SK-N-SH (cell line): Measurements from ENCODE around the gene CST9L. TPM values are rescaled to one million over a fixed set of nuclear protein-coding genes. Genes with fewer than 3 reads are reported as not detected.

Experiments
- CTCF ChIA-PET: fragments of 300-600, 350-600 bp; formaldehyde crosslinking; extraction: SDS; loops from one replicate; lab custom pipeline; 2021; lab: Yijun Ruan, JAX
- POLR2A ChIA-PET: fragments of 350-600 bp; sonication (Branson Sonifier 250); formaldehyde crosslinking; extraction: SDS; loops from one replicate; lab custom pipeline; 2020; ENCODE audit warnings: antibody characterized with exemption, inconsistent platforms; lab: Yijun Ruan, JAX
- DNase-seq: peaks from one replicate; pipeline ENCODE4 v3.0.0; 2012
- H2AFZ ChIP-seq: fragments of 200-600 bp; sonication (generic); 2 replicates; pipeline ENCODE4 v1.8.1; 2016; ENCODE audit warnings: antibody characterized with exemption, mild to moderate bottlenecking, low read depth
- H3F3A ChIP-seq: fragments of 200-600 bp; sonication (generic); replicated peaks from 2 replicates; pipeline ENCODE3; 2016; ENCODE audit warnings: antibody characterized with exemption, mild to moderate bottlenecking; ENCODE audit not compliant: insufficient read depth
- H3K27ac ChIP-seq, 2 experiments: fragments of 200-500 bp in 1 of 2; fragments of 200-600 bp in 1 of 2; sonication (Bioruptor generic) in 1 of 2; sonication (generic), shearing (Covaris generic) in 1 of 2; 2 replicates each; pipeline versions ENCODE4 v1.5.1 to v1.6.1; 2014 to 2016; ENCODE audit warnings: low read depth in 2 of 2, inconsistent platforms in 1 of 2, low read length in 1 of 2, mild to moderate bottlenecking in 1 of 2, mixed read lengths in 1 of 2
- H3K27me3 ChIP-seq: fragments of 200-600 bp; sonication (generic), shearing (Covaris generic); 2 replicates; pipeline ENCODE4 v1.6.1; 2016; ENCODE audit warnings: mixed run types; ENCODE audit not compliant: insufficient read depth
- H3K36me3 ChIP-seq, 2 experiments: fragments of 200-500 bp in 1 of 2; fragments of 200-600 bp in 1 of 2; sonication (Bioruptor generic) in 1 of 2; sonication (generic) in 1 of 2; replicated peaks in 1 of 2; 2 replicates each; pipeline versions ENCODE3 to v1.5.1; 2014 to 2016; ENCODE audit warnings: low read length in 1 of 2, mild to moderate bottlenecking in 1 of 2; ENCODE audit not compliant: insufficient read depth in 2 of 2, control insufficient read depth in 1 of 2
- H3K4me1 ChIP-seq, 2 experiments: fragments of 200-500 bp in 1 of 2; fragments of 200-600 bp in 1 of 2; sonication (Bioruptor generic) in 1 of 2; sonication (generic), shearing (Covaris generic) in 1 of 2; 2 replicates each; pipeline versions ENCODE4 v1.5.1 to v1.6.1; 2014 to 2016; ENCODE audit warnings: low read depth in 1 of 2, low read length in 1 of 2, mixed run types in 1 of 2; ENCODE audit not compliant: insufficient read depth in 2 of 2, control insufficient read depth in 1 of 2
- H3K4me2 ChIP-seq: fragments of 200-600 bp; sonication (generic), shearing (Covaris generic); 2 replicates; pipeline ENCODE4 v1.6.1; 2017; ENCODE audit warnings: mixed run types
- H3K4me3 ChIP-seq, 2 experiments: fragments of 200-500 bp in 1 of 2; fragments of 200-600 bp in 1 of 2; sonication (Bioruptor generic) in 1 of 2; sonication (generic), shearing (Covaris generic) in 1 of 2; 2 replicates each; pipeline versions ENCODE4 v1.5.1 to v1.8.1; 2014 to 2016; ENCODE audit warnings: low read depth in 2 of 2, inconsistent platforms in 1 of 2, low read length in 1 of 2, mild to moderate bottlenecking in 1 of 2, mixed read lengths in 1 of 2, moderate library complexity in 1 of 2
- H3K79me2 ChIP-seq: fragments of 200-600 bp; sonication (generic); 2 replicates; pipeline ENCODE4 v1.8.1; 2017; ENCODE audit warnings: mild to moderate bottlenecking; ENCODE audit not compliant: insufficient read depth
- H3K9ac ChIP-seq: fragments of 200-600 bp; sonication (generic); 2 replicates; pipeline ENCODE4 v1.6.1; 2017; ENCODE audit warnings: mixed run types
- H3K9me2 ChIP-seq: fragments of 200-600 bp; sonication (generic); 2 replicates; pipeline ENCODE4 v1.6.1; 2017; ENCODE audit warnings: mixed run types
- H3K9me3 ChIP-seq: fragments of 200-600 bp; sonication (generic); 2 replicates; pipeline ENCODE4 v1.6.1; 2017; ENCODE audit warnings: mixed run types, mild to moderate bottlenecking, moderate library complexity
- H4K20me1 ChIP-seq: fragments of 200-600 bp; sonication (generic); 2 replicates; pipeline ENCODE4 v1.6.1; 2017; ENCODE audit warnings: mild to moderate bottlenecking, mixed run types; ENCODE audit not compliant: insufficient read depth
- EP300 ChIP-seq, 2 experiments: IDR thresholded peaks; 2 replicates each; pipeline versions ENCODE4 v1.4.0 to v1.6.1; 2012; ENCODE audit warnings: borderline replicate concordance in 1 of 2, low read depth in 1 of 2, low read length in 1 of 2
- FOXJ3 ChIP-seq: sonication (generic); formaldehyde crosslinking; IDR thresholded peaks from 2 replicates; pipeline ENCODE4 v1.5.1; 2020; ENCODE audit warnings: mild to moderate bottlenecking, missing genetic modification reagents
- FOXM1 ChIP-seq: IDR thresholded peaks from 2 replicates; pipeline ENCODE4 v1.4.0; 2012; ENCODE audit warnings: low read depth, mild to moderate bottlenecking
- IRF3 ChIP-seq: fragments of 150-350 bp; IDR thresholded peaks from 2 replicates; pipeline ENCODE4 v1.6.1; 2016; ENCODE audit warnings: mild to moderate bottlenecking, low read depth, low read length
- JUND ChIP-seq: IDR thresholded peaks from 2 replicates; pipeline ENCODE4 v1.4.0; 2012
- MEF2A ChIP-seq: IDR thresholded peaks from 2 replicates; pipeline ENCODE4 v1.4.0; 2012; ENCODE audit warnings: low read depth, borderline replicate concordance
- MXI1 ChIP-seq: IDR thresholded peaks from 2 replicates; pipeline ENCODE4 v1.6.1; 2012; ENCODE audit warnings: mild to moderate bottlenecking, low read depth, low read length, improper control_type of control experiment
- NFIC ChIP-seq: IDR thresholded peaks from 2 replicates; pipeline ENCODE4 v1.4.0; 2012; ENCODE audit warnings: borderline replicate concordance
- NRF1 ChIP-seq: IDR thresholded peaks from 2 replicates; pipeline ENCODE4 v1.6.1; 2012; ENCODE audit warnings: low read depth, mild to moderate bottlenecking, low read length
- PBX3 ChIP-seq: IDR thresholded peaks from 2 replicates; pipeline ENCODE4; 2012
- POLR2AphosphoS5 ChIP-seq: IDR thresholded peaks from 2 replicates; pipeline ENCODE4 v1.6.1; 2012; ENCODE audit warnings: low read depth, low read length
- RCOR1 ChIP-seq: fragments of 150-350 bp; IDR thresholded peaks from 2 replicates; pipeline ENCODE4 v1.6.1; 2017; ENCODE audit warnings: antibody characterized with exemption, low read length
- REST ChIP-seq: IDR thresholded peaks from 2 replicates; pipeline ENCODE4 v1.6.1; 2012; ENCODE audit warnings: mild to moderate bottlenecking, low read depth, low read length, moderate library complexity
- RFX5 ChIP-seq: IDR thresholded peaks from 2 replicates; pipeline ENCODE4 v1.6.1; 2012; ENCODE audit warnings: mild to moderate bottlenecking, improper control_type of control experiment, low read length
- RXRA ChIP-seq: IDR thresholded peaks from 2 replicates; pipeline ENCODE4 v1.4.0; 2012; ENCODE audit warnings: low read depth, mild to moderate bottlenecking, borderline replicate concordance
- TAF1 ChIP-seq: IDR thresholded peaks from 2 replicates; pipeline ENCODE4 v1.6.1; 2012; ENCODE audit warnings: low read depth, mild to moderate bottlenecking, low read length, moderate library complexity, borderline replicate concordance
- TEAD4 ChIP-seq: IDR thresholded peaks from 2 replicates; pipeline ENCODE4 v1.4.0; 2012; ENCODE audit warnings: mild to moderate bottlenecking, borderline replicate concordance; ENCODE audit not compliant: insufficient read depth
- USF1 ChIP-seq: IDR thresholded peaks from 2 replicates; pipeline ENCODE4 v1.4.0; 2012; ENCODE audit warnings: low read depth, borderline replicate concordance
- YY1 ChIP-seq: IDR thresholded peaks from 2 replicates; pipeline ENCODE4 v1.4.0; 2012; ENCODE audit warnings: low read depth, mild to moderate bottlenecking
- WGBS: methylation state at CpG from one replicate; pipeline ENCODE4 v1.1.6; 2017; ENCODE audit warnings: low lambda C conversion rate; 5-methylcytosine and 5-hydroxymethylcytosine counted together
- polyA plus RNA-seq, 3 experiments: library from polyadenylated mRNA; depleted of rRNA; stranded (reverse); fragments of >200 nt; gene quantifications; 2 replicates each; pipeline ENCODE4 v1.2.3, GENCODE V29; 2012

The CST9L gene
- polyA plus RNA-seq, 1 of the 3 experiments (the other 2 are of a cell fraction), result not detected

- H3K36me3 ChIP-seq, result no peaks in the 10 kb centered on the region
- no peaks in the 10 kb centered on the region for H4K20me1 ChIP-seq
- H3F3A ChIP-seq, result no peaks in the 10 kb centered on the region
- H3K27me3 ChIP-seq, result no peaks in the 10 kb centered on the region
- H3K4me1 ChIP-seq, result no peaks in the 10 kb centered on the region
- ChIA-PET CTCF (no interaction called here), POLR2A (no interaction called here)
- no peak for DNase-seq
- no peak overlapping the region for H2AFZ ChIP-seq
- no peak overlapping the region for H3K9ac ChIP-seq
- H3K79me2 ChIP-seq, result no peaks in the 10 kb centered on the region
- H3K9me2 ChIP-seq, result no peaks in the 10 kb centered on the region
- H3K27ac ChIP-seq, result no peak overlapping the region
- H3K4me3 ChIP-seq, result no peak overlapping the region
- no peaks in the 10 kb centered on the region for H3K9me3 ChIP-seq
- no peak overlapping the region for H3K4me2 ChIP-seq
- TF ChIP-seq NFIC (no peak), NRF1 (no peak), USF1 (no peak), RFX5 (no peak), JUND (no peak)
Measured at GRCh38 chr20:23533161-23533560, 35.1 kb downstream of the CST9L start.

- Histone ChIP-seq H3K27me3 (no peaks in the 10 kb centered on the region), H3K9ac (no peak overlapping the region), H4K20me1 (no peaks in the 10 kb centered on the region), H3K9me3 (no peaks in the 10 kb centered on the region), H3K27ac (no peak overlapping the region), H3K36me3 (no peaks in the 10 kb centered on the region), H3K4me2 (no peak overlapping the region), H3F3A (no peaks in the 10 kb centered on the region), H3K79me2 (no peaks in the 10 kb centered on the region), H3K4me1 (no peaks in the 10 kb centered on the region), H2AFZ (no peak overlapping the region), H3K4me3 (no peak overlapping the region), H3K9me2 (no peaks in the 10 kb centered on the region)
- TF ChIP-seq RXRA (no peak), TAF1 (no peak), JUND (no peak), MXI1 (no peak), PBX3 (no peak), IRF3 (no peak), TEAD4 (no peak), NRF1 (no peak), FOXJ3 (CRISPR knock-in tag) (no peak), NFIC (no peak), REST (no peak), RCOR1 (no peak), RFX5 (no peak), MEF2A (no peak), YY1 (no peak), POLR2AphosphoS5 (no peak), EP300 (IDR thresholded peaks at IDR 0.05; ENCODE audit: borderline replicate concordance in 1 of 2, low read depth in 1 of 2, low read length in 1 of 2) (no peak), FOXM1 (no peak)
- 0% methylated on average over 1 of the region's 1 CpG for WGBS
- POLR2A ChIA-PET, result no interaction called here
- CTCF ChIA-PET, result no interaction called here
- no peak for DNase-seq
Measured at GRCh38 chr20:23532533-23532932, 35.8 kb downstream of the CST9L start.
